ENCODE data around the gene MPL.

MPL gene

DNA sequence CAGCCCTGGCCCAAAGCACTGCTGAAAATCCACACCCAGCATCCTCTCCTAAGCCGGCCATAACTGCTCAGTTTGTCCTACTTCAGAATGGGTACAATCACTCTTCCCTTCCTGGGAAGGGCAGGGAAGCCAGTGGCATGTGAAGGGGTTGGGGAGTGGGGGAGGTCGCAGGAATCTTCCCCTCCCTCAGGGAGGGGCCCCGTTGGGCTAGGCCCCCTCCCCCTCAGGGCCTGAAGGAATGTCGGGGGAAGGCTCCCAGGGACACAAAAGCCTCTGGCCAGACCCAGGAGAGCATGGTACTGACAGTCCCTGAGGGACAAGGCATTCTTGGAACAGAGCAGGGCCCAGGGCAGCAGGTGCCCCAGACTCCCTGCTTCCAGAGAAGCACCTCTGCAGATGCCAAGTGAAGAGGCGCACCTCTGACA, 29.0 kb downstream of the MPL start:
- Histone ChIP-seq H3K27ac (ENCODE audit: low read depth, low read length) (no peak overlapping the region), H3K79me2 (ENCODE audit: control insufficient read depth, low read length) (peaks cover 44% of the 10 kb centered on the region), H4K20me1 (ENCODE audit: control insufficient read depth, insufficient read depth, low read depth, low read length) (no peaks in the 10 kb centered on the region), H3K4me3 (ENCODE audit: low read length) (peak overlapping the region; percentile 85), H3K36me3 (ENCODE audit: control insufficient read depth, low read length) (peaks cover 49% of the 10 kb centered on the region), H3K9me3 (ENCODE audit: control insufficient read depth, insufficient read depth, low read length) (no peaks in the 10 kb centered on the region), H3K4me2 (ENCODE audit: low read length) (peak overlapping the region; percentile 87), H3K4me1 (ENCODE audit: control insufficient read depth, low read length) (peaks cover 27% of the 10 kb centered on the region), H3F3A (ENCODE audit: control insufficient read depth, insufficient read depth) (peaks cover 20% of the 10 kb centered on the region), H3K9me2 (replicated peaks; ENCODE audit: control insufficient read depth, low read length) (no peaks in the 10 kb centered on the region), H3K27me3 (ENCODE audit: control insufficient read depth, low read length) (no peaks in the 10 kb centered on the region)
- TF ChIP-seq, protein P1, sequence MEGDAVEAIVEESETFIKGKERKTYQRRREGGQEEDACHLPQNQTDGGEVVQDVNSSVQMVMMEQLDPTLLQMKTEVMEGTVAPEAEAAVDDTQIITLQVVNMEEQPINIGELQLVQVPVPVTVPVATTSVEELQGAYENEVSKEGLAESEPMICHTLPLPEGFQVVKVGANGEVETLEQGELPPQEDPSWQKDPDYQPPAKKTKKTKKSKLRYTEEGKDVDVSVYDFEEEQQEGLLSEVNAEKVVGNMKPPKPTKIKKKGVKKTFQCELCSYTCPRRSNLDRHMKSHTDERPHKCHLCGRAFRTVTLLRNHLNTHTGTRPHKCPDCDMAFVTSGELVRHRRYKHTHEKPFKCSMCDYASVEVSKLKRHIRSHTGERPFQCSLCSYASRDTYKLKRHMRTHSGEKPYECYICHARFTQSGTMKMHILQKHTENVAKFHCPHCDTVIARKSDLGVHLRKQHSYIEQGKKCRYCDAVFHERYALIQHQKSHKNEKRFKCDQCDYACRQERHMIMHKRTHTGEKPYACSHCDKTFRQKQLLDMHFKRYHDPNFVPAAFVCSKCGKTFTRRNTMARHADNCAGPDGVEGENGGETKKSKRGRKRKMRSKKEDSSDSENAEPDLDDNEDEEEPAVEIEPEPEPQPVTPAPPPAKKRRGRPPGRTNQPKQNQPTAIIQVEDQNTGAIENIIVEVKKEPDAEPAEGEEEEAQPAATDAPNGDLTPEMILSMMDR (IDR thresholded peaks at IDR 0.05; ENCODE audit: low read depth, low read length, poor library complexity, severe bottlenecking) = no peak
- TF ChIP-seq EZH2phosphoT487 (IDR thresholded peaks at IDR 0.05; ENCODE audit: borderline replicate concordance, low read length) = no peak

DNA sequence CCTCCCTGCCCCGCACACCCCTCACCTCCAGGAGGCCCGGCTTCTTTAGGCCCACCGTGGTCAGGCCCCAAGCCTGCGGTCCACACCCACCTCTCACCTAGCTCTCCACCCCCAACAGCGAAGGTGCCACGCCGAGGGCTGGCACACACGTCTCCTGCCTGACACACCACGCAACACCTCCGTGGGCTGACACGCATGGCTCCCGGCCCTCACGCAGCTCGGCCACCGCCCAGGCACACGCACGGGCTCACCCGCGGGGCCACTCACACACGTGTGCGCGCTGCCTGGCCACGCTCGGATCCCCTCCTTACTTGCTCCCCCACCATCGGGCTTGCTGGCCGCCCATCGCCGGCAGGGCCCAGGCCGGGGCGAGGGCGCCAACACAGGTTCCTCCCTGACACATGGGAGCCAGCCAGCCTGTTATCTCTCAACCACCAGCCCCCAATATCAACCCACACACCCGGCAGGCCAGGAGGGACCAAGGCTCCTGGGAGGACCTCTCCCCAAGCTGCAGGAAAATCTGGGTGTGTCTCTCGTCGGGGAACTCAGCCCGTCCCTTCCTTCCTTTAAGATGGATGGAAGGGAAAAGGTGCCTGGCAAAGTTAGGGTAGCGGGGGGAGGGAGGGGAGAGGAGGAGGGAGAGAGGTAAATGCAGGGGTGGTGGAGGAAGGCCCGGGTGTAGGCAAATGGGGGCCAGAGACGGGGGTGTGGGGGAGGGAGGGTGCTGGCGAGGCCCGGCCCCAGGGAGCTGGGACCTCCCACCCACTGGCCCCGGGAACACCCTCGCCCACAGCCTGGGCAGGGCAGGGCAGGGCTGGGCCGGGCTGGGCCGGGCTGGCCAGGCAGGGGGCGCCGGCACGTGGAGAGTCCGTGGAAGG, 29.6 kb downstream of the MPL start:
- Histone ChIP-seq H3K79me2 (ENCODE audit: control insufficient read depth, low read length) (peaks cover 39% of the 10 kb centered on the region), H3K9me3 (ENCODE audit: control insufficient read depth, insufficient read depth, low read length) (no peaks in the 10 kb centered on the region), H3K27ac (ENCODE audit: low read depth, low read length) (peak overlapping the region; percentile 84), H3K4me3 (ENCODE audit: low read length) (peak overlapping the region; percentile 85), H3K36me3 (ENCODE audit: control insufficient read depth, low read length) (peaks cover 42% of the 10 kb centered on the region), H3K27me3 (ENCODE audit: control insufficient read depth, low read length) (no peaks in the 10 kb centered on the region), H3F3A (ENCODE audit: control insufficient read depth, insufficient read depth) (peaks cover 13% of the 10 kb centered on the region), H3K4me1 (ENCODE audit: control insufficient read depth, low read length) (peaks cover 20% of the 10 kb centered on the region), H3K9me2 (replicated peaks; ENCODE audit: control insufficient read depth, low read length) (no peaks in the 10 kb centered on the region), H3K4me2 (ENCODE audit: low read length) (peak overlapping the region; percentile 87), H4K20me1 (ENCODE audit: control insufficient read depth, insufficient read depth, low read depth, low read length) (no peaks in the 10 kb centered on the region)
- TF ChIP-seq, protein P1 (IDR thresholded peaks at IDR 0.05; ENCODE audit: low read depth, low read length, poor library complexity, severe bottlenecking) = no peak
- TF ChIP-seq EZH2phosphoT487 (IDR thresholded peaks at IDR 0.05; ENCODE audit: borderline replicate concordance, low read length) = no peak

DNA sequence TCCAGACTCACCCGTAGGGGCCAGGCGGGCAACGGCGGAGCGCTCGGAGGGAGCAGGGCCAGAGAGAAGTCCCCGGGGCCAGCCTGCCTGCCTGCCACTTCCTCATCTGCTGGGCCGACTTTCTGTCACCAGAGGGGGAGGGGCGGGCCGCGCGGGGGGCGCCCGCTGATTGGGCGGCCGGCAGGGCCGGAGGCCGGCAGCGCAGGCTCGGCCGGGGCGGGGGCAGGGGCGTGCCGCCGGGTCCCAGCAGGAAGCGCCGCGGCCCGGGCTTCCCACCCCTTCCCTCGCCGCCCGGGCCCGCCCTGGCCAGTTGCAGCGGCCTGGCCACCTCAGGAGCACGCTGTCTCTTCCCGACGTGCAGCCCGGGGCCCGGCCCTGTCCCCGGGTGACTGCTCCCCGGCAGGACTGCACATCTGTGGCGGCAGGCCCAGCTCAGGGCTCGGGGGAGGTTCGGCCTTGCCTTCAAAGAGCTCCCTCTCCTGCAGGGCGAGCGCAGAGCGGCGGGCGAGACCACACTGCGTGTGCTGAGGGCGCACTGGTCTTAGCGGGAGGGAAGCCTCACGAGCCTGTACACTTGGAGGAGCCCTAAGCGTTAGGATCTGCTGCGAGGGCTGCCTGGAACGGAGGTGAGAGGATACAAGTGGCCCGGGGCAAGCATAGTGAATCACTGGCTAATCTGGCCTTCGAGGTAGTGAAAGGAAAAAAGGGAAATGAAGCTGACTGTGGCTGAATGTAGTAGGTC, 30.5 kb downstream of the MPL start, which contains the start of gene ELOVL1:
Gene ELOVL1, minus strand, starts transcription at position 108 of the 742 bp plus-strand sequence. CDS start 2,402 bp downstream, outside the sequence.
- peak within 1 kb of the TSS; percentile 92 for H3K4me2 ChIP-seq (ENCODE audit: low read length)
- H3K9me2 ChIP-seq (replicated peaks; ENCODE audit: control insufficient read depth, low read length) = no peaks in the 10 kb centered on the region
- TF ChIP-seq, protein P1 (IDR thresholded peaks at IDR 0.05; ENCODE audit: low read depth, low read length, poor library complexity, severe bottlenecking) = peak; percentile 48
- no peak for TF ChIP-seq EZH2phosphoT487 (IDR thresholded peaks at IDR 0.05; ENCODE audit: borderline replicate concordance, low read length)
- H4K20me1 ChIP-seq (ENCODE audit: control insufficient read depth, insufficient read depth, low read depth, low read length) = no peaks in the 10 kb centered on the region
- no peaks in the 10 kb centered on the region for H3K9me3 ChIP-seq (ENCODE audit: control insufficient read depth, insufficient read depth, low read length)
- peaks cover 39% of the 10 kb centered on the region for H3K79me2 ChIP-seq (ENCODE audit: control insufficient read depth, low read length)
- H3K4me1 ChIP-seq (ENCODE audit: control insufficient read depth, low read length) = peaks cover 20% of the 10 kb centered on the region
- H3K27me3 ChIP-seq (ENCODE audit: control insufficient read depth, low read length) = no peaks in the 10 kb centered on the region
- H3K36me3 ChIP-seq (ENCODE audit: control insufficient read depth, low read length) = peaks cover 34% of the 10 kb centered on the region
- H3K27ac ChIP-seq (ENCODE audit: low read depth, low read length) = peak within 1 kb of the TSS; percentile 84
- peaks cover 9% of the 10 kb centered on the region for H3F3A ChIP-seq (ENCODE audit: control insufficient read depth, insufficient read depth)
- peak within 1 kb of the TSS; percentile 85 for H3K4me3 ChIP-seq (ENCODE audit: low read length)

All from DOHH2 (cell line).